ENCODE data around the gene ZP1. TPM values are rescaled to one million over a fixed set of nuclear protein-coding genes. Genes with fewer than 3 reads are reported as not detected.
"Not testable (repeated sequence)": the region's sequence is repeated elsewhere in the genome, so short reads cannot be mapped to it uniquely, and the experiment has no call there.

ZP1 gene
- 1 to 10 TPM in 1 of 4 donors, under 1 TPM in 1, not detected in 2; 0.94 to 5.5 TPM for total RNA-seq

GRCh38 chr11:60866911-60867870, at the start of gene ZP1:
Gene ZP1 (plus strand): TSS chr11:60867542. CDS start chr11:60867562, 20 bp downstream.
- H3K4me3 ChIP-seq: no peak within 1 kb of the TSS
- no peaks in the 10 kb centered on the region for H3K9me3 ChIP-seq
- H3K27me3 ChIP-seq: no peaks in the 10 kb centered on the region
- WGBS: 68% methylated on average over 11 of the region's 13 CpGs
- H3K36me3 ChIP-seq: no peaks in the 10 kb centered on the region
- H3K4me1 ChIP-seq: peaks cover 6% of the 10 kb centered on the region
- DNase-seq (ENCODE audit: low spot score in 2 of 2): peak in 1 of 2 donors; percentile 60
- H3K27ac ChIP-seq: no peak within 1 kb of the TSS
- TF ChIP-seq POLR2AphosphoS5 (IDR thresholded peaks at IDR 0.05): no peak
- no peak for TF ChIP-seq CTCF (IDR thresholded peaks at IDR 0.05)
- TF ChIP-seq EP300 (IDR thresholded peaks at IDR 0.05): no peak
- no peak for TF ChIP-seq POLR2A (IDR thresholded peaks at IDR 0.05)

GRCh38 chr11:60818057-60818456, 49.3 kb upstream of the ZP1 start:
- TF ChIP-seq POLR2AphosphoS5 (IDR thresholded peaks at IDR 0.05) (no peak), CTCF (IDR thresholded peaks at IDR 0.05) (no peak), EP300 (IDR thresholded peaks at IDR 0.05) (no peak), POLR2A (IDR thresholded peaks at IDR 0.05) (no peak)
- H3K36me3 ChIP-seq: no peaks in the 10 kb centered on the region

GRCh38 chr11:60821827-60822599, 45.3 kb upstream of the ZP1 start:
- Histone ChIP-seq H3K4me3 (no peak overlapping the region), H3K36me3 (no peaks in the 10 kb centered on the region), H3K27me3 (no peaks in the 10 kb centered on the region), H3K27ac (no peak overlapping the region), H3K9me3 (peaks cover 3% of the 10 kb centered on the region), H3K4me1 (no peaks in the 10 kb centered on the region)
- WGBS: 54% methylated on average over 15 of the region's 15 CpGs
- TF ChIP-seq CTCF (IDR thresholded peaks at IDR 0.05) (no peak), POLR2A (IDR thresholded peaks at IDR 0.05) (no peak), POLR2AphosphoS5 (IDR thresholded peaks at IDR 0.05) (no peak), EP300 (IDR thresholded peaks at IDR 0.05) (no peak)
- DNase-seq (ENCODE audit: low spot score in 2 of 2): no peak

More at GRCh38 chr11:60818057-60818456, 49.3 kb upstream of the ZP1 start:
- Histone ChIP-seq H3K27me3 (no peaks in the 10 kb centered on the region), H3K9me3 (peaks cover 3% of the 10 kb centered on the region), H3K4me3 (no peak overlapping the region), H3K4me1 (no peaks in the 10 kb centered on the region), H3K27ac (no peak overlapping the region)
- WGBS: 77% methylated on average over 4 of the region's 4 CpGs
- DNase-seq (ENCODE audit: low spot score in 2 of 2): no peak

- H3K27me3 ChIP-seq; H3K27ac ChIP-seq; H3K4me1 ChIP-seq; H3K4me3 ChIP-seq; H3K36me3 ChIP-seq; H3K9me3 ChIP-seq; DNase-seq (ENCODE audit: low spot score in 2 of 2): not testable (repeated sequence)
- 92% methylated on average over 5 of the region's 5 CpGs for WGBS
Observed at GRCh38 chr11:60823745-60824306, 43.5 kb upstream of the ZP1 start.

GRCh38 chr11:60825118-60825517, 42.2 kb upstream of the ZP1 start:
- 75% methylated on average over 5 of the region's 5 CpGs for WGBS
- TF ChIP-seq CTCF (IDR thresholded peaks at IDR 0.05) (no peak), POLR2A (IDR thresholded peaks at IDR 0.05) (no peak), EP300 (IDR thresholded peaks at IDR 0.05) (no peak), POLR2AphosphoS5 (IDR thresholded peaks at IDR 0.05) (no peak)
- no peak overlapping the region for H3K27ac ChIP-seq
- H3K4me3 ChIP-seq: no peak overlapping the region
- H3K36me3 ChIP-seq: no peaks in the 10 kb centered on the region
- no peaks in the 10 kb centered on the region for H3K4me1 ChIP-seq
- H3K9me3 ChIP-seq: no peaks in the 10 kb centered on the region
- DNase-seq (ENCODE audit: low spot score in 2 of 2): no peak
- no peaks in the 10 kb centered on the region for H3K27me3 ChIP-seq
